Motor neuron (in vitro differentiated cells): ENCODE results near the gene NOC4L. TPM values are rescaled to one million over a fixed set of nuclear protein-coding genes. Genes with fewer than 3 reads are reported as not detected.
A peak's percentile ranks its signal among the peaks of the same experiment; 100 is the strongest.

ENCODE experiments used
- ATAC-seq, 8 experiments: fragments of 200-7000 bp; cut with Tn5 transposase; replicated peaks in 6 of 8; 2 replicates each; pipeline ENCODE4 v1.8.0; 2021; ENCODE audit warnings: mild to moderate bottlenecking in 8 of 8, moderate library complexity in 8 of 8
- H3K27ac ChIP-seq, 2 donors: fragments of 250-450 bp; sonication (Bioruptor Pico); 2 replicates each; pipeline ENCODE4 v1.9.0; 2021; ENCODE audit warnings: antibody characterized with exemption in 2 of 2, mild to moderate bottlenecking in 2 of 2, moderate library complexity in 1 of 2
- H3K4me1 ChIP-seq, 2 donors: fragments of 250-450 bp; sonication (Bioruptor Pico); replicated peaks in 1 of 2; 2 replicates each; pipeline ENCODE4 v1.6.1; 2021; ENCODE audit warnings: antibody characterized with exemption in 2 of 2, mild to moderate bottlenecking in 2 of 2, moderate library complexity in 1 of 2
- H3K4me3 ChIP-seq, 5 donors: fragments of 250-450 bp; sonication (Bioruptor Pico); 2 replicates each; pipeline ENCODE4 v1.9.0; 2021; ENCODE audit warnings: antibody characterized with exemption in 5 of 5, mild to moderate bottlenecking in 5 of 5, moderate library complexity in 4 of 5
- WGBS, 10 experiments: fragments of 450-650 bp; shearing (Covaris generic); methylation state at CpG; one replicate each; pipeline ENCODE4 v1.0.0; 2022; 5-methylcytosine and 5-hydroxymethylcytosine counted together
- in situ Hi-C, 9 experiments: fragments of 400-800 bp; cut with MboI; loops; one replicate each; pipeline ENCODE4 v1.15.0; 2021; ENCODE audit warnings: low sequenced_read_pairs in 9 of 9, low pct_unique_long_range_greater_than_20kb in 2 of 9; ENCODE audit not compliant: unreplicated experiment in 9 of 9
- total RNA-seq, 8 experiments: library from RNA; unstranded; fragments of 300-600 nt; gene quantifications; 2 replicates each; pipeline versions ENCODE4 v1.2.3 to v1.2.4, GENCODE V29; 2022

Gene NOC4L
- total RNA-seq, 8 experiments from 2014 or later, result 7.7 to 29.0 (median 16.1) TPM

DNA sequence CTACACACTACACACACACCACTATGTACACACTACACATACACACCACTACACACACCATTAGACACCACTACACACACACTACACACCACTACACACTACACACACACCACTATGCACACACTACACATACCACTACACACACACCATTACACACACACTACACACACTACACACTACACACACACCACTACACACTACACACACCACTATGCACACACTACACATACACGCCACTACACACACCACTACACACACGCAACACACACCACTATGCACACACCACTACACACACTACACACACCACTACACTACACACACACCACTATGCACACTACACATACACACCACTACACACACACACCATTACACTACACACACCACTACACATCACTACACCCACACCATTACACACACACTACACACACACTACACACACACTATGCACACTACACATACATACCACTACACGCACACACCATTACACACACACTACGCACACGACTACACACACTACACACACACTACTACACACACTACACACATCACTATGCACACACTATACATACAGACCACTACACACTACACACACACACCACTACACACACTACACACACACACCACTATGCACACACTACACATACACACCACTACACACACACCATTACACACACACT is 13.6 kb downstream of the NOC4L start:
- no peak for ATAC-seq
- Histone ChIP-seq H3K4me3 (no peak overlapping the region), H3K27ac (no peak overlapping the region), H3K4me1 (peaks cover 0 to 3% of the 10 kb centered on the region in 2 donors)
- in situ Hi-C loops, result loop anchor here in 1 of 9 experiments (25.0 kb wide), 2 partner anchors 254 to 454 kb away; partner anchors contain the start of genes LRCOL1 and P2RX2
- WGBS, 10 experiments, result 100% methylated on average over 1 to 2 of the region's 5 CpGs; no CpG with 5 or more reads in 5 of the 10 experiments

DNA sequence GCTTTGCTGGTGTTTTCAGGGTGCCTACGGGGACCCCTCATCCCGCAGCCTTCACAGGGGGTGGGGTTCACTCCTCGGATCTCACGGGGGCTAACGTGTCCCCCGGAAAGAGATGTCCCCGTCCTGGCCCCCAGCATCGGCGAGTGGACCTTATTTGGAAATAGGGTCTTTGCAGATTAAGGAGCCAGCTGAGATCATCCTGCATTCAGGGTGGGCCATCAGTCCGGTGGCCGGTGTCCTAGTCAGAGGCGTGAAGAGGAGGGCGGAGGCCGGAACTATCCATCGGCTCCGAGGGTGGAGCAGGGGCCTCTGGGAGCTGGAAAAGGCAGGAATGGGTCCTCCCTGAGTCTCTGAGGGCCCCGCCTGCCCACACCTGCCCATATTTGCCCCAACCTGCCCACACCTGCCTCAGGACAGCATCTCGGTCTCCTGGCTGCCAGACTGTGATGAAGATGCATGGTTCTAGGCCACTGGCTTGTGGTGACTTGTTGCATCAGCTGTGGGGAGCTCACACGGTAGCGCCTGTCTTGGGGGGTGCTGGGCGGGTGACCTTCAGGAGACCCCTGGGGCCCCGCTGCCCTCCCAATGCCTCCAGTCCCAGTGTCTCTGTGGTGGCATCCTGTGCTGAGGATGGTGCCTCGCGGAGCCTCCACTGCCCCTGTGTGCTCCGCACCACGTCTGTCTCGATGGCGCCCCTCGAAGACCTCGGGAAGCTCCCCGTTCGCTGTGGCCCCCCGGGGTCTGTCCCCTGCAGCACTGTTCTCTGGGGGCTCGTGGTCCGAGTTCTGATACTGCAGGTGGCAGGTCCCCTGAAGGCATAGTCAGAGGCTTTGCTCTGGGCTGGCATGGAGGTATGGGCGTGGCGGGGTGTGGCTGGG is 14.7 kb downstream of the NOC4L start:
- no peak overlapping the region for H3K4me3 ChIP-seq
- peaks cover 0 to 3% of the 10 kb centered on the region in 2 donors for H3K4me1 ChIP-seq
- H3K27ac ChIP-seq, result no peak overlapping the region
- WGBS, 10 experiments, result 56 to 90% (median 83%) methylated on average over 3 to 9 of the region's 37 CpGs; no CpG with 5 or more reads in 5 of the 10 experiments
- no peak for ATAC-seq
- in situ Hi-C loops, result loop anchor here in 1 of 9 experiments (25.0 kb wide), 2 partner anchors 253 to 453 kb away; partner anchors contain the start of genes LRCOL1 and P2RX2

DNA sequence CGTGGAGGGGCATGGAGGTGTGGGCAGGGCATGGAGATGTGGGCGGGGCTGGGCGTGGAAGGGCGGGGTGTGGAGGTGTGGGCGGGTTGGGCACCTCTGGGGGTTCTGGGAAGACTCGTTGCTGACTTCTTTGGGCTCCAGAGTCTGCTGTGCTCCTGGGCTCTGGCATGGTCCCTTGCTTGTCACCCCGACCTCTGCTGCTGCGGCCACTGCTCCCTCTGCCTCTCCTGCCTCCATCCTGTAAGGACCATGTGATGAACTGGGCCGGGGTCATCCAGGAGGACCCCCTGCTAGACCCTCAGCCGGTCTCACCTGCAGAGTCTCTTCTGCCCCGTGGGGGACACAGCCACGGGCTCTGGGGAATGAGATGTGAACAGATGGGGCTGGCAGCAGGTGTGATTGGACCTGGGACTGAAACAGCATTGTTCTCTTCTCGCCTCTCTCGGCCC is 15.3 kb downstream of the NOC4L start:
- no peak overlapping the region for H3K4me3 ChIP-seq
- 53 to 100% (median 81%) methylated on average over 2 to 3 of the region's 14 CpGs; no CpG with 5 or more reads in 7 of the 10 experiments for WGBS, 10 experiments
- no peaks in the 10 kb centered on the region for H3K4me1 ChIP-seq
- H3K27ac ChIP-seq, result no peak overlapping the region
- in situ Hi-C loops, result loop anchor here in 2 of 9 experiments (10.0 to 25.0 kb wide), 3 partner anchors 245 to 453 kb away; partner anchors contain the start of genes LRCOL1 (in 1 of the 2) and P2RX2 (in 1 of the 2)
- no peak for ATAC-seq

DNA sequence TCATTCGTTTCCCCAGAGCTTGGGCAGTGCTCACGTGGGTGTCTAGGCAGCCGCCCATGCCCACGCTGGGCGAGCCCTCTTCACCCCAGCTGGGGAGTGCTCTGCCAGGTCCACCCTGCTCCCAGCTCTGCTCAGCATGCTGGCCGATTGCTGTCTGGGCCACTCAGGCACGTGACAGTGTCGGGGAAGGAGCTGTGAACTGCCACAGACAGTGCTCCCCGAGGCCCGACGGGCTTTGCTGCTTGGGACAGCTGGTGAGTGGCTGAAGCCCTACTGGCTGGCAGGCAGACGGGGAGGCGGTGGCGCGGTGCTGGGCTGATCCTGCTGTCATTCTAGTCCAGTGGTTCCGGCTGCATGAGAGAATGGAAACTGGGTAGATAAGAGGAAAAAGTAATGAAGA is 15.8 kb downstream of the NOC4L start:
- no peak for ATAC-seq
- Histone ChIP-seq H3K4me1 (no peaks in the 10 kb centered on the region), H3K27ac (no peak overlapping the region), H3K4me3 (no peak overlapping the region)
- 91 to 100% methylated on average over 1 to 12 of the region's 16 CpGs; no CpG with 5 or more reads in 8 of the 10 experiments for WGBS, 10 experiments
- in situ Hi-C loops, result loop anchor here in 2 of 9 experiments (10.0 to 25.0 kb wide), 3 partner anchors 245 to 452 kb away; partner anchors contain the start of genes LRCOL1 (in 1 of the 2) and P2RX2 (in 1 of the 2)

DNA sequence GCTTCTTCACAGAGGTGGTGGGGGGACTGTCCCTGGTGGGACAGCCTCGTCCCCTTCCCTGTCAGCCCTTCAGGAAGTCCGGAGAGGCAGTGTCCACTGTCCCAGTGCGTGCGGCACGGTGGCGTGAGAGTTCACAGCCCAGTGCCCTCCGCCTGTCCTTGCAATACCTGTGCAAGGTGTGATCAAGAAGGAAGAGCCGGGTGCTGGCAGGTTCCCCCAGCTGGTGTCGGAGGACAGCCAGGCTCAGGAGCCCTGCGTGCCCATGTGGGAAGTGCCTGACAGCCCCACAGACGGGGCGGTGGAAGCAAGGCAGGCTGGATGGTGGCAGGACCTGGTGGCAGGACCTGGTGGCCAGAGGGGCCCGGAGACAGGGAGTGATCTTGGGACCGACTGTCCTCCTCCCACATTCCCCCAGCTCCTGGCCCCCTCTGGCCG is 16.4 kb downstream of the NOC4L start:
- ATAC-seq, result no peak
- 26 to 100% (median 67%) methylated on average over 1 to 3 of the region's 15 CpGs; no CpG with 5 or more reads in 6 of the 10 experiments for WGBS, 10 experiments
- in situ Hi-C loops, result loop anchor here in 2 of 9 experiments (10.0 to 25.0 kb wide), 3 partner anchors 244 to 452 kb away; partner anchors contain the start of genes LRCOL1 (in 1 of the 2) and P2RX2 (in 1 of the 2)
- H3K4me1 ChIP-seq, result no peaks in the 10 kb centered on the region
- H3K4me3 ChIP-seq, result no peak overlapping the region
- H3K27ac ChIP-seq, result no peak overlapping the region

DNA sequence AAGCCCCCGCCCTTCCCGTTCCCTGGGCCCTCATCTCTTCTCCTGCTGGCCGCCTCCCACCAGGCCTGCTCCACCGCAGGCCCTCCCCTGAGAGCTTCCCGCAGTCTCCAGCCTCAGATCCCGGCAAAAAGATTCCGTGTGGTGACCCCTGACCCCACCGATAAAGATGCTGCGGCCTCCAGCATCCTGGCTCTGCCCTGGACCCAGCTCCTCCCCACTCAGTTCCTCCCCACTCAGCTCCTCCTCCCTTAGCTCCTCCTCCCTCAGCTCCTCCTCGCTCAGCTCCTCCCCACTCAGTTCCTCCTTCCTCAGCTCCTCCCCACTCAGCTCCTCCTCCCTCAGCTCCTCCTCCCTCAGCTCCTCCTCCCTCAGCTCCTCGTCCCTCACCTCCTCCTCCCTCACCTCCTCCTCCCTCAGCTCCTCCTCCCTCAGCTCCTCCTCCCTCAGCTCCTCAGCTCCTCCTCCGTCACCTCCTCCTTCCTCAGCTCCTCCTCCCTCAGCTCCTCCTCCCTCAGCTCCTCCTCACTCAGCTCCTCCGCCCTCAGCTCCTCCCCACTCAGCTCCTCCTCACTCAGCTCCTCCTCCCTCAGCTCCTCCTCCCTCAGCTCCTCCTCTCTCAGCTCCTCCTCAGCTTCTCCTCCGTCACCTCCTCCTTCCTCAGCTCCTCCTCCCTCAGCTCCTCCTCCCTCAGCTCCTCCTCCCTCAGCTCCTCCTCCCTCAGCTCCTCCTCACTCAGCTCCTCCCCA is 17.0 kb downstream of the NOC4L start:
- ATAC-seq, result no peak
- 10 to 100% (median 63%) methylated on average over 1 to 6 of the region's 14 CpGs; no CpG with 5 or more reads in 2 of the 10 experiments for WGBS, 10 experiments
- Histone ChIP-seq H3K27ac (no peak overlapping the region), H3K4me3 (no peak overlapping the region), H3K4me1 (no peaks in the 10 kb centered on the region)
- in situ Hi-C loops, result loop anchor here in 2 of 9 experiments (10.0 to 25.0 kb wide), 3 partner anchors 244 to 451 kb away; partner anchors contain the start of genes LRCOL1 (in 1 of the 2) and P2RX2 (in 1 of the 2)

DNA sequence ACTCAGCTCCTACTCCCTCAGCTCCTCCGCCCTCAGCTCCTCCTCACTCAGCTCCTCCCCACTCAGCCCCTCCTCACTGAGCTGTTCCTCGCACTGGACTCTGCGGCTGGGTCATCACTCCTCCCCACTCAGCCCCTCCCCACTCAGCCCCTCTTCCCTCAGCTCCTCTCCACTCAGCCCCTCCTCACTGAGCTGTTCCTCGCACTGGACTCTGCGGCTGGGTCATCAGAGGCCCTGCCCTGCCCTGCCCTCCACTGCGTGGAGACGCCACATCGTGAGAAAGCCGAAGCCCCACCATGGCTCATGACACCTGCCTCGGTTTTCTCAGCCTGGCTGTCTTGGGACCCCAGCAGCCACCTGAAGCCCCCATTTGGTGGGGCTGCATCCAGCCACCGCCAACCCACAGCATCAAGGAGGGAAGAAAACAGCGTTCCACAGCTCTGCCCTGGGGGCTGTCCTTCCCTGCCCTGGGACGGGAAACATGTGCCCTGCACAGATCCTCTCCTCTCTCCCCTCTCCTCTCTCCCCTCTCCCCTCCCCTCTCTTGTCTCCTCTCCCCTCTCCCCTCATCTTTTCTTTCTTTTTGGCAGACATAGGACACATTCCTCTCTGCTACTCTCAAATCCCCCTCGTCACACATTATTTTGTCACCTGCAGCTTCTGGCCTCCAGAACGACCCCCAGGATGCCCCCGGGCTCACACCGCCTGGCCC is 17.7 kb downstream of the NOC4L start:
- Histone ChIP-seq H3K4me1 (no peaks in the 10 kb centered on the region), H3K27ac (no peak overlapping the region), H3K4me3 (no peak overlapping the region)
- peak; percentile 10 to 45 (median 26) for ATAC-seq
- in situ Hi-C loops, result loop anchor here in 2 of 9 experiments (10.0 to 25.0 kb wide), 3 partner anchors 243 to 450 kb away; partner anchors contain the start of genes LRCOL1 (in 1 of the 2) and P2RX2 (in 1 of the 2)
- WGBS, 10 experiments, result 100% methylated on average over 1 of the region's 17 CpGs; no CpG with 5 or more reads in 9 of the 10 experiments

DNA sequence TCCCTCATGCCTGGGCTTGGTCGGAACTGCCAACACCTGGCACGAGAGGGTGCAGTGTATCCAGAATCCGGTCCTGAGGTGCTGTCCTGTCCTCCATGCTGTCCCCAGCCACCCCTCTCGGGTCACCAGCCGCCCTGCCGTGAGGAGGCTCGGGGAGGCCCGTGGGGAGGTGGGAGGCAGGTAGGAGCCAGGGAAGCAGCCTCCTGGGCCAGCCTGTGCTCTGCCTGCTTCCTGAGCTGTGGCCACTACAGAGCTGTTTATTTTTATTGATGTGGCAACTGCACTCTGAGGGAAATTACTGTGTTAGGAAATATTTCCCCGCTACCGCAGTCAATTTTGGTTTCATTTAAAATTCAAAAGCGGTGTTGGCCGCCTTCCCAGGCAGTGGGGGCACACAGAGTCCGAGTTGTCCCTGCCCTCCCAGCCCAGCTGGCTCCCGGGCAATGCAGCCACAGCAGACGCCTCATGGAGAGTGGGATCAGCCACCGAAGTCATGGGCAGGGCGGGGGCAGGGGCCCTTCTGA is 18.3 kb downstream of the NOC4L start:
- in situ Hi-C loops, result loop anchor here in 2 of 9 experiments (10.0 to 25.0 kb wide), 3 partner anchors 242 to 450 kb away; partner anchors contain the start of genes LRCOL1 (in 1 of the 2) and P2RX2 (in 1 of the 2)

DNA sequence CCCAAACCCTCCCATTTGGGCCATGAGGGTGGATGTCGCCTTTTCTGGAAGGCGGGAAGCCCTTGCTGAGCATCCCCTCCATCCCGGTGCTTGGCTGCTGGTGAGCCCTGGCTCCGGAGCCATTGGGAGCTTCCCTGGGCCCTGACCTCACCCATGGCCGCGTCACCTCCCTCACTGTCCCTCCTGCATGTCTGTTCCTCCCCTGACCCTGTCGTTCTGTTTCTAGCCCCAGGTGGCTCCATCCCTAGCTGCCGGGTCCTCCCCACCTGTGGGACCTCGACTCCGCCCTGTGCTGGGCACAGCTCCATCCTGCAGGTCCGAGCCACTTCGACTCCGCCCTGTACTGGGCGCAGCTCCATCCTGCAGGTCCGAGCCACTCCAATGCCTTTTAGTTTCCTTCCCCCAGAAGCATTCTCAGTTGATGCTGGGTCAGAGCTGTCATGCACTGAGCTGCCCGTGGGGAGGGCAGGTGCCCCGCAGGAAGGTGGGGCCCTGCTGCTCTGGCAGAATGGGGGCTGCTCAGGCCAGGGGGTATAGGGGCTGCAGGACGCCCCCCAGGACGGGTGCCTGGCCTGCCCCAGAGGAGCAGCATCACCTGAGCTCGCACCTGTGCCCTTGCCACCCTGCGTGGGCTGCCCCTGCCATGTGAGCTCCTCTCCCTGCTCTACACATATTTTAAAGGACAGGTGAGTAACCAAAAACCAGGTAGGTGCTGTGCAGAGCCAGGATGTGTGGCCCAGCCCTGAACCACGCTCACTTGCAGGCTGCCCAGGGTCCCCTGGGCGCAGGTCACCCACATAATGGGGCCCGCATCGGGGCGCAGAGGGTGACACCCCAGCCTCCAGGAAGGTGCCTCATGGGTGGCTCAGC is 19.0 kb downstream of the NOC4L start:
- no peaks in the 10 kb centered on the region for H3K4me1 ChIP-seq
- no peak overlapping the region for H3K27ac ChIP-seq
- H3K4me3 ChIP-seq, result no peak overlapping the region
- in situ Hi-C loops, result loop anchor here in 2 of 9 experiments (10.0 to 25.0 kb wide), 3 partner anchors 242 to 449 kb away; partner anchors contain the start of genes LRCOL1 (in 1 of the 2) and P2RX2 (in 1 of the 2)
- WGBS, 10 experiments, result 0 to 100% (median 54%) methylated on average over 1 to 14 of the region's 26 CpGs; no CpG with 5 or more reads in 5 of the 10 experiments
- peak; percentile 26 to 64 (median 36) for ATAC-seq

More for the DNA sequence above, 18.3 kb downstream of the NOC4L start:
- no peaks in the 10 kb centered on the region for H3K4me1 ChIP-seq
- peak; percentile 15 to 90 (median 42) for ATAC-seq
- no peak overlapping the region for H3K4me3 ChIP-seq
- H3K27ac ChIP-seq, result no peak overlapping the region
- 7 to 10% methylated on average over 2 to 9 of the region's 17 CpGs; no CpG with 5 or more reads in 8 of the 10 experiments for WGBS, 10 experiments

DNA sequence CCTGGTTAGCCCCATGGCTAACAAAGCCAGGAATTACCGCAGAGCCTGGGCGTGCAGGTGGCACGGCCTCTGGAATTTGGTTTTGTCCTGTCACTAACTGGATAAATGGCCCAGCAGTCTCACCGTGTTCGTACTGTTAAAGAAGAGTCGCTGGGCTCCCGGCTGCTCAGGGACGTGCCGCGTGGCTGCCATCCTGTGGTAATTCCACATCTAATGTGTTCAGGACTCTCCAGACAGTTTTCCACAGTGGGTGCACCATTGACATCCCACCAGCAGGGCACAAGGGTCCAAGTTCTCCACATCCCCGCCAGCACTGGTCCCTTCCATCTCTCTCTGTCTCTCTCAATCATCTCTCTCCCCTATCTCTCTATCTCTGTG is 19.6 kb downstream of the NOC4L start:
- peak in 5 of 8 experiments; percentile 9 to 37 (median 27) for ATAC-seq
- in situ Hi-C loops, result loop anchor here in 2 of 9 experiments (10.0 to 25.0 kb wide), 3 partner anchors 241 to 448 kb away; partner anchors contain the start of genes LRCOL1 (in 1 of the 2) and P2RX2 (in 1 of the 2)
- no peak overlapping the region for H3K4me3 ChIP-seq
- WGBS, 10 experiments, result 42 to 100% (median 67%) methylated on average over 1 to 6 of the region's 11 CpGs; no CpG with 5 or more reads in 1 of the 10 experiments
- no peaks in the 10 kb centered on the region for H3K4me1 ChIP-seq
- H3K27ac ChIP-seq, result no peak overlapping the region
